ENCODE results near the gene LPCAT2.

LPCAT2 gene

DNA sequence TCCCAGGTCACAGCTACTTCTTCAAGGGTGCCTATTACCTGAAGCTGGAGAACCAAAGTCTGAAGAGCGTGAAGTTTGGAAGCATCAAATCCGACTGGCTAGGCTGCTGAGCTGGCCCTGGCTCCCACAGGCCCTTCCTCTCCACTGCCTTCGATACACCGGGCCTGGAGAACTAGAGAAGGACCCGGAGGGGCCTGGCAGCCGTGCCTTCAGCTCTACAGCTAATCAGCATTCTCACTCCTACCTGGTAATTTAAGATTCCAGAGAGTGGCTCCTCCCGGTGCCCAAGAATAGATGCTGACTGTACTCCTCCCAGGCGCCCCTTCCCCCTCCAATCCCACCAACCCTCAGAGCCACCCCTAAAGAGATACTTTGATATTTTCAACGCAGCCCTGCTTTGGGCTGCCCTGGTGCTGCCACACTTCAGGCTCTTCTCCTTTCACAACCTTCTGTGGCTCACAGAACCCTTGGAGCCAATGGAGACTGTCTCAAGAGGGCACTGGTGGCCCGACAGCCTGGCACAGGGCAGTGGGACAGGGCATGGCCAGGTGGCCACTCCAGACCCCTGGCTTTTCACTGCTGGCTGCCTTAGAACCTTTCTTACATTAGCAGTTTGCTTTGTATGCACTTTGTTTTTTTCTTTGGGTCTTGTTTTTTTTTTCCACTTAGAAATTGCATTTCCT is 3.4 kb upstream of the LPCAT2 start:
- DNase-seq, result no peak

DNA sequence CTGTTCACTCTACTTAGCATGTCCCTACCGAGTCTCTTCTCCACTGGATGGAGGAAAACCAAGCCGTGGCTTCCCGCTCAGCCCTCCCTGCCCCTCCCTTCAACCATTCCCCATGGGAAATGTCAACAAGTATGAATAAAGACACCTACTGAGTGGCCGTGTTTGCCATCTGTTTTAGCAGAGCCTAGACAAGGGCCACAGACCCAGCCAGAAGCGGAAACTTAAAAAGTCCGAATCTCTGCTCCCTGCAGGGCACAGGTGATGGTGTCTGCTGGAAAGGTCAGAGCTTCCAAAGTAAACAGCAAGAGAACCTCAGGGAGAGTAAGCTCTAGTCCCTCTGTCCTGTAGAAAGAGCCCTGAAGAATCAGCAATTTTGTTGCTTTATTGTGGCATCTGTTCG is 2.8 kb upstream of the LPCAT2 start:
- DNase-seq, result no peak

DNA sequence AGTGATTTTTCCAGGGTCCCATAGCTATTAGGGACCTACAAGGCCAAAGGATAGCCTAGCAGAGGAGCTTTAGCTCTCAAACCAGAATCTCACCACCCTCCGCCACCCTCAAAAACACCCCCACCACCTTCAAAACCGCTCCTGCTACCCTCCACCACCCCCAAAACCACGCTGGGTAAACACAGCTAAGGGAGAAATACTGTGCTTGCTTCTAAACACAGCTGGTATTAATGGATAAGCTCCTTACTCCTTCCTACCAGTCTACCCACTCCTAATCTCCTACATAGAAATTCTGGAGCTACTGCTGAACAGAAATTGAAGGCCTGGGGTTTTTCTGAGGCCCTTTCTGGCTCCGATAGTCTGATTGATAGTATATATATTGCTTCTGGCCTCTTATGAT is 2.2 kb upstream of the LPCAT2 start:
- DNase-seq, result no peak

DNA sequence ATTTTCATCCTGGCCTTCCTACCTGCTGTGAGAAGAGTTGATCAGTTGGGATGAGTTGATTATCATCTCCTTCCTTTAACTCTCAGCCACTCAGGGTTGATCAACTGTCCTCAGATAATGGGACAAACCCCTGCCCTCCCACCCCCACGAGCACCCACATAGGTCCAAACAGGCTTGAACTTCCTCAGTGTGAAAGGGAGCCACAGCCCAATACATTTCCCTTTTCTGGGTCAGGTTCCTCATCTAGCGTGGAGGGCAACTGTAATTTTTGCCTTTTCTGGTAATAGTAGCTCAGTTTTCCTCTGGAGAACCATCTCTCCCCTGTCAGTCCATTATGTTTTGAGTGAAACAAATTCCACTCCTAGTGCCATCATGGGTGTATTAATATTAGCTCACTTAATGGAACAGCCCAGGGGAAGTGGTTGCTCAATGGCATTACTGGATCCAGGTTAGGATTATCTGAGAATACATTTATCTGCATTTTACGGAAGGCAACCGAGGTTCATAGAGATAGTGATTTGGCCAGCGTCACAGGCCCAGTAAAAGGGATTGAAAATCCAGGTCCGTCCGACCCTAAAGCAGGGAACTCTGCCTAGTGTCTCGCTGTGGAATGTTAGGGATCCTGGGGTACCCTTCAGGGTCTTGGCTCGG is 476 bp upstream of the LPCAT2 start:
- no peak for DNase-seq

DNA sequence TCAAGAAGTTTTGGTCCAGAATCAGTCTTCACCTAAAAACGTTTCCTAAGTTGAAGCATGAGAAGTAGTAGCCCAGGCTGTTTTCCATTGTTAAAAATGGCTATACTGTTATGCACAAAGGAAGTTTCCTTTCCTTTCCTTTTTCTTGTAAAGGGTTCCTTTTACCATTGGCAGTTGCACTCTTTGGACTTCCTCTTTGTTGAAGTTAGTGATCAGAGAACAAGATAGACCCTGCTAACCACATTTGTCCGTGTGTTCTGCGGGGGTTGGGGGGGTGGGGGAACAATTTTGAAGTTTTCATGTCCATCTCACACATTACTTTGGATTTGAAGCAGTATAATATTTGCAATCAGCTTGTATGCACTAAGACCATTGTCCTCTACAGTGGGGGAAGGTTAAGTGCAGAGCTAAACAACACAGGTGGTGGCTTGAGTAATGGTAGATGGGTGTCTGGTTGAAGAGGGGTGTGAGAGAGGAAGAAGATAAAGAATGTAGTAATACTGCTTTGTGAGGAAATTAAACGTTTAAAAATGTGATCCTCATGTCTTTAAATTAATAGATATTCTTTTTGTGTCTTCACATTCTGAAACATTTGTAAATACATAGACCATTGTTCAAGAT is 1.4 kb downstream of the LPCAT2 start:
- no peak for DNase-seq

DNA sequence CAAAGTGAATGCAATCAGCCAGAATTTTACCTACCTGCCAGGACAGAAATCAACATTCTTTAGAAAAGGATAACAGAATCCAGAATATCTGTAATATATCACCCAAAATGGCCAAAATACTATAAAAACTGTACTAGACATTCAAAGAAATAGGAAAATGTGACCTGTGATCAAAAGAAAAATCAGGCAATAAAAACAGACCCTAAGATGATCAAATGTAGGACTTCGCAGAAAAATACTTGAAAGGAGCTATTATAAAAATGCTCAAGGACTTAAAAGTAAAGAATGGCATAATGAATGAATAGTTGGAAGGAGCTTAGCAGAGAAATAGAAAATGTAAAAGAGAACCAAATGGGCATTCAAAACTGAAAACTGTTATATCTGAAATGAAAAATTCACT is 4.1 kb downstream of the LPCAT2 start:
- no peak for DNase-seq

DNA sequence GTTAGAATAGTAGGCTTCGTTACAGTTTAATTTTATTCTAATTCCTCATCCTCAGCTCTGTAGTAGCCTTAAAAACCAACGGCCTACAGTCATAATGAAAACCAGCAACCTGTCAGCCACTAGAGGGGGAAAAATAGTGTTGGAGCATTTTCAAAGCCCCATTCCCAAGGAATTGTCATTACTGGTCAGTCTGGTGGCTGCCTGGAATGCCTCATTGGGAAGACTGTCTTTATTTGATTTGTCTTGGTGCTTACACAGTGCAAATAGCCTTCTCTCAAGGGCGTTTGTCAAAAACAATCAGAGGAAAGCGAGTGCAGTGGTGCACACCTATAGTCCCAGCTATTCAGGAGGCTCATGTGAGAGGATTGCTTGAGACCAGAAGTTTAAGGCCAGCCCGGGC is 4.7 kb downstream of the LPCAT2 start:
- DNase-seq, result no peak

DNA sequence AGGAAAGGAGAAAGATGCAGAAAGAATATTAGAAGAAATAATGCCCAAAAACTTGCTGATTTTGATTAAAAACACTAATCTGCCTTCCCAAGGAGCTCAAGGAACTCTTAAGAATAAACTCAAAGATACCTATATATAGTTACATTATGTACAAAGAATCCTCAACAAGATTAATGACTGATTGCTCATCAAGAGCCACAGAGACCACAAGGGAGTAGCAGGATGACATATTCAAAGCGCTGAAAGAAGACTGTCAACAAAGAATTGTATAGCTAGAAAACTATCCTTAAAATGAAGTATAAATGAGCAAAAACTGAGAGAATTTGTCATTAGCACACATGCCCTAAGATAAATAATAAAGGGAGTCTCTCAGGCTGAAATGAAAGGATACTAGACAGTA is 6.2 kb downstream of the LPCAT2 start:
- no peak for DNase-seq

DNA sequence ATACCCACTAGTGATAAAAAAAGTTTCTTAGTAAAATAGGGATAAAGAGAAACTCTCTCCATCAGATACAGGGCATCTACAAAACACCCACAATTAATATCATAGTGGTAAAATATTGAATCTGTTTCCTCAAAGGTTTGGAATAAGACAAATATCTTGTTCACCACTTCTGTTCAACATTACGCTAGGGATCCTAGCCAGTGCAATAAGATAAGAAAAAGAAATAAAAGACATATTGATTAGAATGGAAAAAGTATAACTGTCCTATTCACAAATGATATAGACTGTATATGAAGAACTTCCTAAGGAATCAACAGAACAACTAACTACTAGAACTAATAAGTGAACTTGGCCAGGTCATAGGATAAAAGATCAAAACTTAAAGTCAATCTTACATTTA is 12.9 kb downstream of the LPCAT2 start:
- DNase-seq, result no peak

DNA sequence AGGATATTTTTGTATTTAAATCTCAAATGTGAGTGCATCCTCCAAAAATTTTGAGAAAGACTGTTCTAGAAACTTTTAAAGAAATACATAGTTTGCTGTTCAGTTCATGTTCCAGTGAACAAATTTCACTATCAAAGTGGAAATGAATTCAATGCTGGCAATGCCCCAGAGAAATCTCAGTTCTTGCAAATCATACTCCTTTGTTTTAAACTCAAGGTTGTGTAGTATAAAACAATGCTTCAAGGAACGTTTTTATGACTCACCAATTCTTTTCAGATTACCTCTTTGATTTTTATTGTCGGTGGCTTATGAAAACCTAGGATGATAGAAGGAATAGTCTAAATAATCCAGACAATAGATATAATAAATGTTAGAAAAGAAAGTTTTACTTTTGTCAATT is 17.6 kb downstream of the LPCAT2 start:
- DNase-seq, result no peak

DNA sequence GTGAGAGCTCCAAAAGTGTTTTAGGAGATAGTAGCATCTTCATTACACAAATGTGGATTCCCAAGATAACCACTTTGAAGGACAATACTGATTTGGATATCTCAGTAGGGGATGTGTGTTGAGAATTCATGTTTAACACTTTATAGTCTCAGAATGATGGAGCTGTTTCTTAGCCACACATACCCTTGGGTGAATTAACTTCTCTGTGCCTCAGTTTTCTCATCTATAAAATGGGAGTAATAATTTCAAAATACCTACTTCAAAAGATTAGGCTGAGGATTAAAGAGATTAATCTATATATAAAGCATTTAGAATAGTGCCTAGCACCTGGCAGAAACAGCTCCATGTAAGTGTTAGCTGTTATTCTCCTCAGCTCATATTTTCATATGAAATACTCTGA is 19.0 kb downstream of the LPCAT2 start:
- no peak for DNase-seq

DNA sequence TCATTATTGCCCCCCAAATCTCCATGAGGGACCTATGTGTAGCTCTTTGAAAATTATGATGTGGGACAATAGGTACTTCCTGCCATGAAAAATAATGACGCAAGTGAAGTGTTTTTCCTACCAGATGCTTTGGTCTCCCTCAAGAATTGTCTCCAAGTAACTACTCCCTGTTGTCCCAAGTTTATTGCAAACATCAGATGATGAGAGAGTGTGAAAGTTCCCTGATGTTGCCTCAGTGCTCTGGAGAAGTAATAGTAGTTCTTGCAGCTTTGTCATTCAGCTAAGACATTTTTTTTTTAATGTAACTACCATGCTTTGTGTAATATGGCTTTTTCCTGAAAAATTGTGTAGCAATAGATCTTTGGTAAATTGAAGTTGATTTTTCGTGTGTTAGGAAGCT is 20.1 kb downstream of the LPCAT2 start:
- DNase-seq, result no peak

DNA sequence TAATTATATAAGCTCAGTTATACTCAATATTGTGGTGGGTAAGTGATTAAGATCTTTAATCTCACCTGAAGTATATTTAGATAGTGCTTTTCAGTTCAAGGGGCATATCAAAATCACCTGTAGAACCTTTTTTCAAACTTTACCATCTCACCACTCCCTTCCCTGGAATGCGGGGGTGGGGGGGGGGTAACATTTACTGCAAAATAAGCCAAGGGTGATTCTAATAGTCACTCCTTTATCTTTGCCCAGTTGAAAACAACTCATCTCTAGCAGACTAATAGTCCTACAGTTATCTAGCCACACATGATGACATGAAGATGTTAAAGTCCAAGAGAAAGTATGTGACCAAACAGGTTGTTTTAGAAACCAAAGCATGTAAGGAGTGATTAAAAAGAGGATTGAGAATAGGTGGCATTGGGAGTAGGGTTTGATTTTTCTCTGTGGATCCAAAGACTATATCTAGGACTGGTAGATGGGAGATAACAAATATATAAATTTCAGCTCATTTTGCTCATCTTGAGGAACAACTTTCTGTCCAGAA is 21.5 kb downstream of the LPCAT2 start:
- DNase-seq, result no peak

DNA sequence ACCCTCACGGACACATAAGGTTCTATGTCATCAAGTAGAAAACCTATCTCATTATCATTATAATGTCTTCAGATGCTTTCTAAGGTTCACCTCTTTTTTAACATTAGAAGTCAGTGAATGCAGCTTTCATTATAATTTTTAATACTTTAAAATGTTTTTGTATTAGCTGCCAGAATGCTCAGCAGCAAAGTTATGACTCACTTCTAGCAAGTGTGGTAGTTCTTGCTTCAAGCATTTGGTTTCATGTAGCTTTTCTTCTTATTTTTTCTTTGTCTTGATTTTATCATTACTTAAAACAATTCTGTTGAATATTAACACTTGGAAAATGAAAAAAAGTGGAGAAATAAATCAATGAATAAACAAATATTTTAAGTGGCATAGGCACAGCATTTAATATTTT is 23.4 kb downstream of the LPCAT2 start:
- no peak for DNase-seq

DNA sequence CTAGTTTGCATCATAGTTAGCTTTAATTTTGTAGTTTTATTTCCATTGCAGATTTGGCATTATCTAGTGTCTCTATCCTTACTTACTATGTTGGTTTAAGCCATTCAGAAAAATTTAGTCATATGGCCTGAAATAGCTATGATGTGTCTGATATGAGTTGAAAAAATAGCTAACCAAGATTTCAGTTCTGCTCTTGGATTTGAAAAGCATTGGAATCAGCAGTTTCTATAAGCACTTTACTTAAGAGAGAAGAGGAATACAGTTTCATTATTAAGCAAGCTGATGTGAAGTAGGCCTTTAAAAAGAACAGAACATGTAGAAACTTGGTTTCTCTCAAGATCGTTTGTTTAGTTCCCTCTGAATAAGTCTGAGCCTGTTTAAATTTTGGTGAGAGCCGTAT is 25.9 kb downstream of the LPCAT2 start:
- no peak for DNase-seq

DNA sequence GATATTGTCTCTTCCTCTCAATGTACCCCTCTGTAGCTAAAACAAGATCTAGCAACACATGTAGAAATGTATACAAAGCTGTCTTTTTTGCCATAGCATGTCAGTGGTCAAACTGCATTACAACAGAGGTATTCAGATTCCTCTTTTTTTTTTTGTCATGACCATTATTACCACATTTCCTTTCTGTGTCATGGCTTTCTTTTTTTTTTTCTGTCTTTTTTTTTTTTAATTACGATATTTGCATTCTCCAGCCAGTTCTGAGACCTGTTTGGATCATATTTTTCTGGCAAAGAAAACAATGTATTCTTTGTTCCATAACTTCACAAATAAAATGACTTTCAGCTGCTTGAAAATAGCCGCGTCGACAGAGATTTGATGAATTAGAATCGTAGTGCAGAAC is 30.2 kb downstream of the LPCAT2 start:
- no peak for DNase-seq

DNA sequence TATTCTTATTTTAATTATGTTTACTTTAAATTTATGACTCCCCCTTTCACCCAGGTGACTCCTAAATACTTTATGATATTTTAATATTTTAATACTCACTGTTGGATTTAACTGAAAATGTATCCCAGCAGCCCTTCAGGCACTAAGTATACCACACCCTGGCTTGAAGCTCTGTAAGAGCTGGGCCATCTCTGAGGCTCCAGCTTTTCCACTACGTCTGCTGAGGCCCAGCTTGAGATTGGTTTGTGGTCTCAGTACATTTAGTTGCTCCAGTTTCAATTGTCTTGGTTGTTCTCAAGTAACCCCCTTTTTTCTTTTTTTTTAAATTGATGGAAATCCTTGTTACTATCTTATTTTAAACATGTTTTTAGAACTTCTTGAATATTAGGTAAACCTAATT is 30.6 kb downstream of the LPCAT2 start:
- DNase-seq, result no peak

DNA sequence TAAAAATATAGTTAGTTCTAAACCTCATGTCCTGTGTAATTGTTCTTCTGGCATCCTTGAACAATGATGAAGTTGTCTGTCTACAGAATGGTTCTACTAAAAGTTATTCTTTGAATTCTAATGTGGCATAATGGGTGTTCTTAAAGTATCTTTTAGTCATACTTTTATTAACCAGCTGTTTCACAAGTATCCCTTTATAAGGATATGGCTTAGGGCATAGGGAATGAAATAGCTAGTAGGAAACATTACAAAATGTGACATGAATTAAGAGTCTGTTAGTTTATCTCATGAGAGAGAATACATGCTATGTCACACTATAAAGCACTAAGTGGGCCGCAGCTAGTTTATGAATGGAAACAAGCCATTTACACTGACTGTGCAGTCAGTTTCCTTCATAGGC is 31.3 kb downstream of the LPCAT2 start:
- no peak for DNase-seq

DNA sequence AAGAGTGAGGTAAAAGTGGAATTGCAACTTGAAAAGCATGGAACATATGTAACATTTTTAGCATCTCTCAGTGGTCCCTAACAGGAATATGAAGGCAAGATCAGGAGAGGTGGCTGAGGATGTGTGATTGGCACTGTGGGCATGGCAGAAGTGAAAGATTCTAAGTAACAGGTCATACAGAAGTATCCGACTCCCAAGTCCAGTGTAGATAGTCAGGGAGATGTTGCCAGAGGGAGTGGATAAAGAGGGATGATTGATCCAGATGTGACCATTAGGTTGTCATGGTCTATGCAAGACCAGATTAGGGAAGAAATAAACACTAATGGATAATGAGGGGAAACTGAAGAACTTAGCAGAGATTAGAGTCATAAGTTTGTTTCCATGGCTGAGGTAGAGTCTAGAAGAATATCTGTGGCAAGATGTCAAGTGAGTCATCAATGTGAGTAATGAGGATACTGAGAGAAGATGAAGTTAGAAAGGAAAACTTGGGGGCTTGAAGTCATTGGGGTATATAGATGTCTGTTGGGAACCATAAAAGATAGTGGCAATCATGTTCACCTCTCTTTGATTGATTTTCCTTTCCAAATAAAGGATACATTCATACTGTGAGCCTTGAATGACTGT is 33.7 kb downstream of the LPCAT2 start:
- DNase-seq, result no peak

DNA sequence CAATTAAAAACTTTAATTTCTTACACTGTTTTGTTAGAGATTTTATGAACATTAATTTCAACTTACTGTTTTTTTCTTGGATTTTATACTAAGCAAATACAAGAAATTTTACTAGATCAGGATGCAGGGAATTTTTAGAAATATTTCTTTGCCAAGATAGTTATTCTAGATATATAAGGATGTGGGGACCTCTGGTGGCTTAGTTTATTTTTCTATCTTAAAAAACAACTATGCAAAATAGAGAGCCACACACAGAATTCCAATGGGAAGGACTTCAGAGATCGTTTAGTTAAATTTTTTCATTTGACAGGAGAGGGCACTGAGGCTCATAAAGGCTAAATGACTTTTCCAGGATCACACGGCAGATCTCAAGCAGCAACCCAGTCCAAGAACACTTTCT is 34.6 kb downstream of the LPCAT2 start:
- DNase-seq, result no peak

DNA sequence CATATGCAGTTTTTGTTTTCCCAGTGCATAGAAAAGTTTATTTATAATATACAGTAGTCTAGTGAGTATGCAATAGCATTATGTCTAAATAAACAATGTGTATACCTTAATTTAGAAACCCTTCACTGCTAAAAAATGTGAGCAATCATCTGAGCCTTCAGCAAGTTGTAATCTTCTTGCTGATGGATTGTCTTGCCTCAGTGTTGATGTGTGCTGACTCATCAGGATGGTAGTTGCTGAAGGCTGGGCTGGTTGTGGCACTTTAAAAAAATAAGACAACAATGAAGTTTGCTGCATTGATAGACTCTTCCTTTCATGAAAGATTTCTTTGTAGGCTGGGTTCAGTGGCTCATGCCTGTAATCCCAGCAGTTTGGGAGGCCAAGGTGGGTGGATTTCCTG is 43.7 kb downstream of the LPCAT2 start:
- DNase-seq, result no peak

DNA sequence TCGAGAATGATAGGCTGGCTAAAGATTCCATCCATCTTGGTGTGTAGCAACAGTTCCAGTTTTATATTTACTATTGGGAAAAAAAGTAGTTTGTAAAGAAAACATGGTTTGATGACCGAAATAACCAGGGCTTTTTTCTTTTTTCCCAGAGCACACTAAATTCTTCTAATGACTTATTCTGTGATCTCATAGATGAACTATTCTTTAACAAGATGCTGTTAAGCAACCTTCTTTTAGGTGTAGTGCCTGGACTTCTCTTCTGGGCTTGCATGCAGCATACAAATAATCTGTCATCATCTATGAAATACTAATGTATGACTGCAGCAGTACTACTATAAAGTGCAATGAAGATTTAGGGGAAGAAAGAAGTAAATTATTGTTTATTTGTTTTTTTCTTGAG is 46.6 kb downstream of the LPCAT2 start:
- DNase-seq, result no peak

DNA sequence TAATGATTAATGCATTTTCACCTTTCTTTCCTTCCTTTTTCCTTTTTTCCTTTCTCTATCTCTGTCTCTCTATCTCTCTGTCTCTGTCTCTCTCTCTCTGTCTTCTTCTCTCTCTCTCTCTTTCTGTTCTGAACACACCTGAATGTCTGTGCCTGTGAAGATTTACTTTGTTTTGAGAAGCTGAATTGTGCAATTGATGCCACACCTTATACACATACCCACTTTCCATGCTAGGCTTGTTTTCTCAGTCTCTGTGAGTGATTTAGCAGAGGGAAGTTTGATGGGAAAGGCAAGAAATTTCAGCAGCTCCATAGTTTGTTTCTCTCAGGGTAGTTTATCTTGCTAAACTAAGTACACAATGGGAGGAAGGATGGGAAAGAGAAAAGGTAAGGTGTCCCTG is 48.3 kb downstream of the LPCAT2 start:
- no peak for DNase-seq

DNA sequence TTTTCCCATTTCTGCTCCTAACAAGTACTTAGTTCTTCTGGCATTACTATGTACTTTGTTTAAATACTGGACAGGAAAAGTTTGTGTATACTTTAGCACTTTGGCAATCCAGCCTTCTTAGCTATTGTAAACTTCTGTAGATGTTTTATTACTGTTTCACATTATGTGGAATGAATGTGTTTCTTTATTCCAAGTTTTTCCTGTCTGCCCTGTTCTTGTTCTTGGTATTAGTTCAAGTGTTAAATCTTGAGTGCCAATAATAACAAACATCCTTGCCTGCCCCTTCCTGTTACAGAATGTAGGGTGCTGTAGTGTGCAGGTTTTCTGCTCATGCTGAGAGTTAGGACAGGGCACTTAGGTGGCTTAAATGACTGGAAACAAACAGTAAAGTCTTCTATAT is 50.4 kb downstream of the LPCAT2 start:
- no peak for DNase-seq
